ENCODE data around the gene GIPC3.

DNA sequence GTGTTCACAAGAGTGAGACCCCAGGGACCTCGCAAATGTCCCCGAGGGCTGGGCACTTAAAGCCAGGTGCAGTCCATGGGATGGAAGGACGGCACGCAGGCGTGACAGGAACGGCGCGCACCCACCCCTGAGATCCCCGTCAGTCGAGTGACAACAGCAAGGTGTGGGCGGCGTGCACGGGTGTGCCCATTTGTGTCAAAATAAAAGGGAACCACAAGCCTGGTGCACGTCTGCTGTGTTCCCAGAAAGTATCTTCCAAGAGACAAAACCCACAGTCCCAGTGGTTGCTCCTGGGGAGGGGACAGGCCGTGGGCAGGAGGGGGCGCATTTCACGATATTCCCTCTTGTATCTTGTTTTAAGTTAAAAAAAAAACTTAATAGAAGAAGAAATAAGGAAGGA, 57.0 kb downstream of the GIPC3 start:
- TF ChIP-seq POLR2A (IDR thresholded peaks at IDR 0.05) (no peak), EP300 (IDR thresholded peaks at IDR 0.05) (no peak)
- TF ChIP-seq, protein P1, sequence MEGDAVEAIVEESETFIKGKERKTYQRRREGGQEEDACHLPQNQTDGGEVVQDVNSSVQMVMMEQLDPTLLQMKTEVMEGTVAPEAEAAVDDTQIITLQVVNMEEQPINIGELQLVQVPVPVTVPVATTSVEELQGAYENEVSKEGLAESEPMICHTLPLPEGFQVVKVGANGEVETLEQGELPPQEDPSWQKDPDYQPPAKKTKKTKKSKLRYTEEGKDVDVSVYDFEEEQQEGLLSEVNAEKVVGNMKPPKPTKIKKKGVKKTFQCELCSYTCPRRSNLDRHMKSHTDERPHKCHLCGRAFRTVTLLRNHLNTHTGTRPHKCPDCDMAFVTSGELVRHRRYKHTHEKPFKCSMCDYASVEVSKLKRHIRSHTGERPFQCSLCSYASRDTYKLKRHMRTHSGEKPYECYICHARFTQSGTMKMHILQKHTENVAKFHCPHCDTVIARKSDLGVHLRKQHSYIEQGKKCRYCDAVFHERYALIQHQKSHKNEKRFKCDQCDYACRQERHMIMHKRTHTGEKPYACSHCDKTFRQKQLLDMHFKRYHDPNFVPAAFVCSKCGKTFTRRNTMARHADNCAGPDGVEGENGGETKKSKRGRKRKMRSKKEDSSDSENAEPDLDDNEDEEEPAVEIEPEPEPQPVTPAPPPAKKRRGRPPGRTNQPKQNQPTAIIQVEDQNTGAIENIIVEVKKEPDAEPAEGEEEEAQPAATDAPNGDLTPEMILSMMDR (IDR thresholded peaks at IDR 0.05) = no peak

Measured in ovary (tissue), 3 donors.